Astrocyte (in vitro differentiated cells and primary cell): ENCODE measurements around the gene ATF7. TPM values are rescaled to one million over a fixed set of nuclear protein-coding genes. Genes with fewer than 3 reads are reported as not detected.

ENCODE experiments used
- DNase-seq: peaks from one replicate; pipeline ENCODE4 v3.0.0-alpha.2; 2010; ENCODE audit warnings: low read depth
- FAIRE-seq: peaks from 2 replicates; lab custom pipeline; 2011; peaks lifted over from hg19 to GRCh38; lab: Jason Lieb, UNC
- H2AFZ ChIP-seq: 2 replicates; pipeline ENCODE4 v1.6.0; 2012; ENCODE audit warnings: low read depth, low read length, inconsistent platforms
- H3K27ac ChIP-seq: 2 replicates; pipeline ENCODE4 v1.5.1; 2011; ENCODE audit warnings: low read depth, low read length, inconsistent platforms
- H3K27me3 ChIP-seq: 2 replicates; pipeline ENCODE4 v1.6.0; 2011; ENCODE audit warnings: low read length, inconsistent platforms; ENCODE audit not compliant: insufficient read depth
- H3K36me3 ChIP-seq: 2 replicates; pipeline ENCODE4 v1.5.1; 2011; ENCODE audit warnings: low read length, inconsistent platforms; ENCODE audit not compliant: insufficient read depth
- H3K4me1 ChIP-seq: 2 replicates; pipeline ENCODE4 v1.5.1; 2011; ENCODE audit warnings: low read length, inconsistent platforms; ENCODE audit not compliant: insufficient read depth
- H3K4me2 ChIP-seq: 2 replicates; pipeline ENCODE4 v1.6.0; 2012; ENCODE audit warnings: low read length, inconsistent platforms
- H3K4me3 ChIP-seq: 2 replicates; pipeline ENCODE4 v1.5.1; 2011; ENCODE audit warnings: low read depth, mild to moderate bottlenecking, low read length, inconsistent platforms; ENCODE audit not compliant: insufficient read depth
- H3K79me2 ChIP-seq: 2 replicates; pipeline ENCODE4 v1.6.0; 2012; ENCODE audit warnings: mild to moderate bottlenecking, low read length, inconsistent platforms; ENCODE audit not compliant: insufficient read depth
- H3K9ac ChIP-seq: 2 replicates; pipeline ENCODE4 v1.6.0; 2012; ENCODE audit warnings: mild to moderate bottlenecking, low read length, inconsistent platforms
- H3K9me3 ChIP-seq: 2 replicates; pipeline ENCODE4 v1.5.1; 2012; ENCODE audit warnings: low read depth, mild to moderate bottlenecking, low read length, inconsistent platforms; ENCODE audit not compliant: insufficient read depth
- H4K20me1 ChIP-seq: 2 replicates; pipeline ENCODE4 v1.6.0; 2012; ENCODE audit warnings: low read length, inconsistent platforms; ENCODE audit not compliant: insufficient read depth
- H3K27ac Mint-ChIP-seq: one replicate; pipeline ENCODE4 v1.8.0; 2021; ENCODE audit warnings: mild to moderate bottlenecking, mixed read lengths; ENCODE audit not compliant: unreplicated experiment
- H3K27me3 Mint-ChIP-seq: one replicate; pipeline ENCODE4 v1.8.0; 2021; ENCODE audit warnings: low read depth, mixed read lengths; ENCODE audit not compliant: unreplicated experiment
- H3K36me3 Mint-ChIP-seq: one replicate; pipeline ENCODE4 v1.8.0; 2021; ENCODE audit warnings: low read depth, mixed read lengths; ENCODE audit not compliant: unreplicated experiment
- H3K4me1 Mint-ChIP-seq: one replicate; pipeline ENCODE4 v1.8.0; 2021; ENCODE audit warnings: low read depth, mixed read lengths; ENCODE audit not compliant: unreplicated experiment
- H3K4me3 Mint-ChIP-seq: one replicate; pipeline ENCODE4 v1.8.0; 2021; ENCODE audit warnings: mild to moderate bottlenecking, moderate library complexity, mixed read lengths; ENCODE audit not compliant: unreplicated experiment
- H3K9me3 Mint-ChIP-seq: one replicate; pipeline ENCODE4 v1.8.0; 2021; ENCODE audit warnings: mild to moderate bottlenecking, mixed read lengths; ENCODE audit not compliant: unreplicated experiment
- CTCF ChIP-seq: IDR thresholded peaks from 2 replicates; pipeline ENCODE4 v1.5.1; 2011; ENCODE audit warnings: low read depth, mild to moderate bottlenecking, inconsistent platforms, low read length, moderate library complexity; ENCODE audit not compliant: insufficient read depth
- EZH2 ChIP-seq: IDR thresholded peaks from 2 replicates; pipeline ENCODE4 v1.6.1; 2012; ENCODE audit warnings: mild to moderate bottlenecking, low read length, inconsistent platforms; ENCODE audit not compliant: insufficient read depth
- total RNA-seq: library from RNA; stranded (reverse); gene quantifications from 2 replicates; pipeline ENCODE4 v1.2.1, GENCODE V29; 2021

The ATF7 gene
- total RNA-seq, 1 donor from 2014 or later, result 38.3 TPM

GRCh38 chr12:53670308-53670707 is 44.1 kb upstream of the ATF7 start:
- H3K4me3 Mint-ChIP-seq, result peak overlapping the region; percentile 50
- H3K27ac Mint-ChIP-seq, result peak overlapping the region; percentile 81
- H3K36me3 ChIP-seq, result peaks cover 33% of the 10 kb centered on the region
- H2AFZ ChIP-seq, result no peak overlapping the region
- H3K4me2 ChIP-seq, result peak overlapping the region; percentile 1
- peaks cover 37% of the 10 kb centered on the region for H3K79me2 ChIP-seq
- H3K4me1 Mint-ChIP-seq, result peaks cover 19% of the 10 kb centered on the region
- H3K36me3 Mint-ChIP-seq, result peaks cover 25% of the 10 kb centered on the region
- H3K4me1 ChIP-seq, result peaks cover 6% of the 10 kb centered on the region
- H4K20me1 ChIP-seq, result peaks cover 8% of the 10 kb centered on the region
- no peak overlapping the region for H3K27ac ChIP-seq
- no peak for TF ChIP-seq CTCF
- no peak for TF ChIP-seq EZH2
- H3K4me3 ChIP-seq, result no peak overlapping the region
- H3K27me3 Mint-ChIP-seq, result no peaks in the 10 kb centered on the region
- H3K27me3 ChIP-seq, result no peaks in the 10 kb centered on the region
- H3K9me3 Mint-ChIP-seq, result no peaks in the 10 kb centered on the region
- H3K9me3 ChIP-seq, result no peaks in the 10 kb centered on the region
- H3K9ac ChIP-seq, result no peak overlapping the region
- FAIRE-seq, result no peak
- DNase-seq, result no peak

- no peaks in the 10 kb centered on the region for H3K27me3 Mint-ChIP-seq
- Histone ChIP-seq H3K36me3 (peaks cover 47% of the 10 kb centered on the region), H3K4me3 (no peak overlapping the region), H3K27me3 (no peaks in the 10 kb centered on the region), H3K9me3 (no peaks in the 10 kb centered on the region), H3K9ac (no peak overlapping the region), H3K27ac (no peak overlapping the region), H3K79me2 (peaks cover 14% of the 10 kb centered on the region), H2AFZ (no peak overlapping the region), H3K4me2 (no peak overlapping the region), H3K4me1 (no peaks in the 10 kb centered on the region), H4K20me1 (peaks cover 8% of the 10 kb centered on the region)
- FAIRE-seq (no peak), DNase-seq (no peak)
- no peak overlapping the region for H3K4me3 Mint-ChIP-seq
- no peak overlapping the region for H3K27ac Mint-ChIP-seq
- H3K9me3 Mint-ChIP-seq, result no peaks in the 10 kb centered on the region
- H3K4me1 Mint-ChIP-seq, result peaks cover 17% of the 10 kb centered on the region
- no peak for TF ChIP-seq EZH2
- no peak for TF ChIP-seq CTCF
- peaks cover 32% of the 10 kb centered on the region for H3K36me3 Mint-ChIP-seq
These were observed 40.9 kb upstream of the ATF7 start for GRCh38 chr12:53667080-53667479.

- Mint-ChIP-seq H3K27me3 (no peaks in the 10 kb centered on the region), H3K4me1 (peaks cover 8% of the 10 kb centered on the region), H3K4me3 (no peak overlapping the region), H3K36me3 (peaks cover 28% of the 10 kb centered on the region), H3K9me3 (no peaks in the 10 kb centered on the region), H3K27ac (no peak overlapping the region)
- FAIRE-seq, result no peak
- Histone ChIP-seq H4K20me1 (peaks cover 8% of the 10 kb centered on the region), H3K9me3 (no peaks in the 10 kb centered on the region), H3K27ac (no peak overlapping the region), H3K4me2 (no peak overlapping the region), H3K79me2 (peaks cover 8% of the 10 kb centered on the region), H3K4me3 (no peak overlapping the region), H3K27me3 (no peaks in the 10 kb centered on the region), H2AFZ (no peak overlapping the region), H3K9ac (no peak overlapping the region), H3K36me3 (peaks cover 40% of the 10 kb centered on the region), H3K4me1 (peaks cover 4% of the 10 kb centered on the region)
- TF ChIP-seq CTCF (no peak), EZH2 (no peak)
- DNase-seq, result no peak
These were observed 38.8 kb upstream of the ATF7 start for GRCh38 chr12:53664936-53665335.
